Superior temporal gyrus (tissue), 1 donor: ENCODE measurements around the gene LPO.

ENCODE experiments used
- DNase-seq: peaks from one replicate; pipeline ENCODE4 v3.0.0-alpha.2; 2016; ENCODE audit errors: extremely low spot score

The LPO gene

DNA sequence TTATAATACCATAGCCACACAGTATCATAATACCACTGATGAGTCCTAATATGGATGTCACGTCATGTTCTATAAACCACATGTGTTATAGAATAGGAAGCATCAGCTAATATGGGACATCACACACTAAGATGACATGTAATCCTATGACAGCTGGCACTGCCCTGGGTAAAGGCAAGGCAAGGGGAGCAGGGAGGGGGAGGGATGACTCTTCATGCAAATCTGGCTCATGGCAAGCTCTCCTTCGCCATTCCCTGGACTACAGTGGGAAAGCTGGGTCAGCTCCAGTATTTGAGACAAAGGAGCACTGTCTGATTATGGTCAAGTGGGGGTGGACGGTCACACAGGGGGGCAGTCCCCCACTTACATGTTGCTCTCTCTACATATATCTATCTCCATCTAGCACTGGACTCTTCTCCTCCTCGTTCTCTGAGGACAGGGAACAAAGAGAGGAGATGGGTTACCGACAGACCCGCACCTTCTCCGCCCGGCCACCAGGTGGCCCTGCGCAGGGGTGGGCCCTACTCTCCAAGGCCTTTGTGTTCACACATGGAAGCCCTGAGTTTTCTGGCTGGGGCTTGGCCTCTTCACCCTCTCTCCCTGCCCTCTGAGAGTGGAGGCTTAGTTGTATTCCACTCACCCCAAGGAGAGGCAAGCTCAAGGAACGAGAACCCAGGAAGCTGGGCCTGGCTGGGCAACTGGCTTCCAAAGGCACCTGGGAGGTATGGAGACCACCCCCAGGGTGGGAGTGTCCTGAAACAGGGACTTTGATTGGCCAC, 65.8 kb downstream of the LPO start:
- DNase-seq, result peak; percentile 38

DNA sequence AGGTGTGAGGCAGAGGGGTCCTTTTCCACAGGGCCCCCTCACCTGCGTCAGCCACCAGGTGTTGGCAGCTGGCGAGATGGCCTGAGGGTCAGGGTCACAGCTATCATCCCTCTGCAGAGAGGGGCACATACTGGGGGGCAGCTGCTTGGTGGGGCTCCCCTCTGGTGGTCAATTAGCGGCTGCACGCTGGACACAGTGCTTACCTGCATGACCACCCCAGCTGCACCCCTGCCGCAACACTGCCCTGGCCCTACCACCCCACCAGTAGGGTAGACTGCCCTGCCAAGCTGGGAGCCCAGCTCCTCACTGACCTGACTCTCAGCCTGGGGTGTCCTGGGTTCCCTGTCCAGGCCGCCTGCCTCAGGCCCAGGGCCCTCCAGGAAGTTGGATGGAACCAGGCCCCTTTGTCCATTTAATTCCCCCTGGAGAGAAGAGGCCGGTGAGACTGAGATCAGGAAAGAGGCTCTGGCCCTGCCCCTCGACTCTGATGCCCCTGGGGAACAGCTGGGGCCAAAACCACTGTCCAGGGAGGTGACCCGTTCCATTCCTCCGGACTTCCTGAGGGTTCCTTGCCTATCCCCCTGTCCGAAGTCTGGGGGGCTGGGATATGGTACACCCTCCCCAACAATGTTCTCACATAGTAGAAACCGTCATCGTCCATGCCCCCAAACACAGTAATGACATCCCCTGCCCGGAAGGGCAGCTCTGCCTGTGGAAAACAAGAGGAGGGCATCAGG, 66.5 kb downstream of the LPO start:
- no peak for DNase-seq

DNA sequence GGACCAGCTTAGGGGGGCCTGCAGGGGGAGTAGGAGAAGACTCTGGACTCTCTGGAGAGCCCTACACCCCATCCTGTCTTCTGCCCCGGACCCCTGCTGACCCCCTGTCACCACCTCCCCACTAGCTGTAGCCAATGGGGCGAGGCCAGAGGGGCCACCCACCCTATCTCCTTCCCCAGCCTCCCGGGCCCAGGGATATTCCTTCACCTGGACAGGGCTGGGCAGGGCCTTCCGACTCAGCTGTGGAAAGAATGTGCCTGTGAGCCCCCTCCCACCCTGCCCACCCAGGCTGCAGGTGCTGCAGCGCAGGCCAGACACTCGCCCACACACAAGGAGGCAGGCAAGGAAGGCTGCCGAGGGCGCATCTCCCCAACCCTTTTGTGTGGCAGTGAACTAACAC, 67.2 kb downstream of the LPO start:
- no peak for DNase-seq

DNA sequence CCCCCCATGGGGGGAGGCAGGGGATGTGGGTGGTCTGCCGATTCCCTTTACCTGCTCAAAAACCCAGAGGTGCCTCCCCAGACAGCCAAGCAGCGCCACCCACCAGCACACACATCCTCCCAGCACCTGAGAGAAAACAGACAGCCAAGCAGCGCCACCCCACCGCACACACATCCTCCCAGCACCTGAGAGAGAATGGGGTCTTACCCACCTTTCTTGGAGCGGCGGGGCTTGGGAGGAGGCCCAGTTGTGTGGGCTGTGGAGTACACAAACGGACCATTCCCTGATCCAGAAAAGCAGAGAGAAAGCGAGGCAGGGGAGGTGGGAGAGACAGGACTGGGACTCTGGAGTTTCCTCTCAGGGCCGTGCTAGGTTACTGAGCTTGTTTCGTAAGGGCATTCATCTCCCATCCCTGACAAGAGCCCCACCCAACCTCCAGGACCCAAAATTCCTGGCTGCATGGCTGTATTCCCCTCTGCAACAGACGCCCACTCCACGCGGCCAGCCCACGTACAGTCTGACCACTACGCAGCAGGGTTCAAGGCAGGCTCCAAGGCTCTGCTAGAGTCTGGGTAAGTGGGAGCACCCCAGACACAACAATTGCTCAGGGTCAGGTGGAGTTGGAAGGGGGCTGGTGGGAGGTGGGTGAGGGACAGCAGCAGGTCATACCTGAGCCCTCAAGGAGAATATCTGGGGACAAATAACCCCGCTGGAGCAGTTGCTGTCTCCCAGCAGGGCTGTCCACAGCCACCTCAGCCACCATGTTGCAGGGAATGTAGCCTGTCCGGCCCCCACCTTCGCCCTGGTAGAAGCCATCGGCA, 68.0 kb downstream of the LPO start:
- DNase-seq, result no peak

DNA sequence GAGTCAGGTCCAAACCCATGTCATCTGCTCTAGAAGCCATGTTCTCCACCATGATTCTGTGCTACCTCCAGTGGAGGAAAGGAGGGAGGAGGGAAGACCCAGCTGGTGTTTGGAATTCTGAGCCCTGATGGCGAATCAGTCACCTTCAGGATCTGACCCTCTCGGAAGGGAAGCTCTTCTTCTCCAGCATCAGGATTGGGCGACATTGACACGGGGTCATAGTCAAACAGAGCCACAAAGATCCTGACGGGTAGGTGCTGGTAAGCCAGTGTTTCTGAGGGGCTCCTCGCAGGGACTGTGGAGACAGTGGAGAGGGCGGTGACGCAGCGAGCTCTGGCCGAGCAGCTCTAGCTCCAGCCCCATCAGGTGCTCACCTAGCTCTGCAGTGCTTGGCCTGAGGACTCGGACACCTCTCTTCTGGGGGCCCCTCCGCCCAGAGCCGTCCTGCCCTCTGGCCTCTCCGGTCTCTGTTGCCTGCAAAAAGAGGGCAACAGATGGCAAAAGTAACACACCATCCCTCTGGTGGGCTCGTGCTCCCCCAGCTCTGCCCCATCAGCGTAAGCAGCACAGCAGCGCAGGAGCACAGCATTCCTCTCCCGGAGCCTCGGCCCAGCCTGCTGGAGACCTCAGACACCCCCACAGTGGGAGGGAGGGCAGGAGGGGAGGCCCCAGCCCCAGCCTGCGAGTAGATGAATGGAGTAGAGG, 69.2 kb downstream of the LPO start:
- no peak for DNase-seq

DNA sequence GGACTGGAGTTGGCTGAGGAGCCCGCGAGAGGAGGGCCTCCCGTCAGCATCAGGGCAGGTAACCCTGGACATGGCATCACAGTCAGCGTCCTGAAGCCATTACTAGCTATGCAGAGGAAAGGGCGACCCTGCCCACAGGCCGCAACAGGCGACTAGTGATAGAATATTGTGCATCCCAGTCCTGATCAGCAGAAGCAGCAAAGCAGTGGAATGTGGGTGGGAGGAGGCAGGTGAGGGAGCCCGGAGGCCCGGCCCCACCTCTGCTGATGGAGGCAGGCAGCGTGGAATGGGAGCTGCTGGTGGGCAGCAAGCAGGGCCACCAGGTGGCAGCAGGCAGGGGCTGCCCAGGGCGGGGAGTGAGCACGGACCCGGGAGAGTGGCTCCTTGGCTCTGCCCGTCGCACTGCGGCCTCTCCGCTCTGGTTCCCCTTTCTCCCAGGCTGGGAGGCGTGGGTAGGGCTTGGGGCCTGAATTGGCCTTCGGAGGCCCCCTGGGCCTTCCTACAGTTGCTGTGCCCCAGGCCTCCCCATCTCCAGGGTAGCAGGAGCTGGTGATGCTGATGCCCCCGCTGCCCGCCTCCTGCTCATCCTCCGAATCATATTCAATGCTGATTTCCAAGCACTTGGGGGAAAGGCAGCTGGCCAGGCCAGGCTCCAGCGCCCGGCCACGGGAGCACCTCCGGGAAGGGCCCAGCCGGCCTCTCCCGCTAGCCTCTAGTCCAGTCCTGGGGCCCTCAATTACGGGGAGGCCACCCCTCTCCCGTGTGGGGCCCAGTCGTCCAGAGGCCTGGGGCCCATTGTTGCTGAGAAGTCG, 70.0 kb downstream of the LPO start:
- no peak for DNase-seq

DNA sequence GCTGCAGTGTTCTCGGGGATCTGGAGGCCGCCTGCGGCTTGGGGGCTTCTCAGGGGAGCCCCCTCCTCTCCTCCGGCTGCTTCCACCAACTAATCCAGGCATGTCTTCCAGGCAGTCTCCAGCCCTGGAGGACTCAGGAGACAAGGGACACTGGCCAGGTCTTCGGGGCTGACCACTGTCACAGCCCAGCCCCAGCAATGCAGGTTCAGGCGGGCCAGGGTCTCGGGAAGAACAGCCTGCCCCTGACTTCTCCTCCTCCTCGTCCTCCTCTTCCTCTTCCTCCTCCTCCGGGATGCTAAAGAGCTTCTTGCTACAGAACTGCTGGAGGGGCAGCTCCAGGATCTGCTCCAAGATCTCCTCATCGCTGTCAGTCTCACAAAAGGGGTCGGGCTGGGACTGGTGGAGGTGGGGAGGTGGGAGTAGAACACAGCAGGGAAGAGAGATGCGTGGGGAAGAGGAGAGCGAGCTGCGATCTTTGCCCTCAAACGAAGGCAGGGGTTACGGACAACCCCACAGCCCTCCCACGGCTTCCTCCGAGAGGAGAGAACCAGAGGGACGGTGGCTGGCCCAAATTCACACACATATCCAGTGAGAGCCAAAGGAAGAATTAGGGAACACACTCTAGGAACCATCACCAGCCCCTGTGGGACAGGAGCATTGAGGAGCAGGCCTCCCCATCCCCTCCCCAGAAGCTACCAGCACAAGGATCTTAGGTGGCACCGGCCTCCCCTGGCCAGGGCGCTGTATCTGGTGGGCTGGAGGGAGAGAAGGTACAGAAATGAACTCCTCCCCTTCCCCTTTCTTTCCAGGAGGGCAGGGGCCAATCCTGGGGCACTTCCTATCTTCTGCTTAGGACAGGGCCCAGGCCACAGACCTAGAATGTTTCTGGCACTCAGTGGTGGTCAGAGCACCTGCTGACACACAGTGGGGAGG, 70.9 kb downstream of the LPO start:
- no peak for DNase-seq

DNA sequence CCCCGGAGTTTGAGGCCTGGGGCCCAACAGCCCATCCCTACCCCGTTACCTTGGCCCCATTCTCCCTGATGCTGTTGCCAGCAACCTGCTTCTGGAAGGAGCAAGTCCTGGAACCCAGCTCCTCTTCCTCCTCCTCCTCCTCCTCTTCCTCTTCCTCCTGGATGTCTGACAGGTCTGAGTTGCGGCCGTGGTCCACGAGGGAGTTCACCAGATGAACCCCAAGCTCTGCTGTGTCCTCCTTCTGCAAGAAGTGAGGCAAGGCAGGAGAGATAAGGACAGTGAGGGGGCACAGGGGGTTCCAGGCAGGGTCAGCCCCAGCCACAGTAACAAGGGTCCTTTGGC, 71.5 kb downstream of the LPO start:
- DNase-seq, result no peak

DNA sequence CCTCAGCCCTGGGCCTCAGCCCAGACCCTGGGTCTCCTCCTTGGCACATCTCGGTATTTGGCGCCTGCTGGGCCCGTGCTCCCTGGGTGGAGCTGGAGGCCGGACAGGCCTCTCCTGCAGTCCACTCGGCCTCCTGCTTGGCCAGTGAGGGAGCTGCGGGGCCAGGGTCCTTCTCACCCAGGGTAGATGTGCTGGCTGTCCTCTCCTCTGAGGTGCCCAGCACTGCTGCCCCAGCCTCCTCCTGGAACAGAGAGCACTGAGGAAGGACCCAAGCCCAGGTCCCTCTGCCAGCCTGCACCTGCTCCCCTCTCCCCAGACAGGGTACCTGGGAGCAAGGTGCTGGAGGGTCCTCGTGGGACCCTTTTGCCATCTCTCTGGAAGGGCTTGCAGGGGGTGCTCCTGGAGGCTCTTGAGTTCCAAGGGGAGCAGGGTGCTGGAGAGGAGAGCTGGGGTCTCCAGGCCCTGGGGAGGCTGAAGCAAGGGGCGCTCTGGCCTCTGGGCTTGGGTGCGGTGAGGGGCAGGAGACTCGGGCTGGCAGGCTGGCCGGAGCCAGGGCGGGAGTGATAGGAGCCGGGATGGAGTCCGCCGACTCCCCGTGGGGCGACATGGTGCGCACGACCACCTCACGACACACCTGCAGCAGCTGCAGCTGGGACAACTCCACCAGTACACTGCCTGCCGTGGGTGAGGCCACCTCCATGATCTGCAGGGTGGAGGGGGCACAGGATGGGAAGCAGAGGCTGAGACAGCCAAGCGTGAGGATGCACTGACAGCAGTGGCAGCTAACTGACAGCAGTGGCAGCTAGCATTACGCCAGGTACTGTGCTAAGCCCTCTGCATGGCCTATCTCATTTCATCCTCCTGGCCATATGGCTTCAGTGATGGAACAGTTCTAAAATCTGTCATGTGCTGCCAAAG, 72.4 kb downstream of the LPO start:
- DNase-seq, result no peak

DNA sequence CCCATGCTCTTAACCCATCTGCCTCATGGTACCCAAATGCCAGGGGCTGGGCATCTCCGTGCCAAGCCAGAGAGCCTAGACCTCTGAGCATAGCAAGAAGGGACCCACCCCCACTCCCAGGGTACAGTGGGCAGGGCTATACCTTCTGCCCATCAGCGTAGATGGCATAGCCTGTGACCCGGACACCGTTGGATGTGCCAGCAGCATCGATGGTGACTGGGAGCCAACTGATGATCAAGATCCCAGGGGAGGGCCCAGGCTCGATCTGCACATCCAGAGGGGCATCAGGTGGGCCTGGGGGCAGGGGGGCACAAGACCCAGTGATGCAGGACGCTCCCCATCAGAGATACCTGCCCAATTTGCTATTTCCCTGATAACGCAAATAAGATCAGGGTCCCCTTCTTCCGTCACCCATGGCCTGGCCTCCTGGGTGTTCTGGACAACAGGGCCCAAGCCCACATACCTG, 73.1 kb downstream of the LPO start:
- DNase-seq, result no peak

DNA sequence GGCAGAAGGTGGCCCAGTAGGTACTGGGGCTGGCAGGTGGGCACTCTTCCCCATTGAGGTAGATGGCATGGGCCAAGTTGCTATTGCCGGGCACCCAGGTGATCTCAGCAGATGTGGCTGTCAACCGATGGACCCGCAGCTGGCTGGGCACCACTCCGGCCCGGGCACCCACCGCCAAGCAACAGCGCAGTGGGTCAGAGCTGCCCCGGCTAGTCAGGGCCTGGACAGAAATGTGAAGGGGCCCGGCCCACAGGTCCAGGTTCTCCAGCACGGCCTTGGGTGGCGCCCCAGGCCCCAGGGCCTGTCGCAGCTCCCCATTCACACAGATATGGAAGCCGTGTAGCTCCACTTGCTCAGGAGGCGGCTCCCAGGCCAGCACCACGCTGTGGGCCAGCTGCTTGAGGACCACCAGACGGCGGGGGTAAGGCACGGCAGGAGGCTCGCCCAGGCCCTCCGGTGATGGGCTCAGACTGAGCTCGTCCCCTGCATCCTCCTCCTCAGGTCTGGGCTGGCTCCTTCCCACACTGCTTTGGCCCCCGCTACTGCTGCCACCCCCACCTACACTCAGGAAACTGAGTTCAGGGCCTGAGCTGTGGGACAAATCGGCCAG, 73.7 kb downstream of the LPO start:
- DNase-seq, result no peak

DNA sequence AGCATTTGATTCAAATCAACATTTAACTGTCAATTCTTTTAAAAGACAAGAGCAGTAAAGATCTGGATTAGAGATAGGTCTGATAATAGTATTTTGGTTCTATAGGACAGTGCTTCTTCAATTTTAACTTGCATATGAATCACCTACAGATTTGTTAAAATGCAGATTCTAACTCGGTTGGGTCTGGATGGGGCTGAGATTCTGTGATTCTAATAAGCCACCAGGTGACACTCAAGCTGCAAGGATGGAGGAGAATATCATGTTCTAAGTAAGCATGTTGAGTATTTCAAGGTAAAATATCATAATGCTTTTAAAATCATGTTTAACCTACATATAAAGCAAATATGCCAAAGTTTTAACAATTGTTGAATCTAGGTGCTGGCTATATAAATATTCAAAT, 74.4 kb downstream of the LPO start:
- no peak for DNase-seq

DNA sequence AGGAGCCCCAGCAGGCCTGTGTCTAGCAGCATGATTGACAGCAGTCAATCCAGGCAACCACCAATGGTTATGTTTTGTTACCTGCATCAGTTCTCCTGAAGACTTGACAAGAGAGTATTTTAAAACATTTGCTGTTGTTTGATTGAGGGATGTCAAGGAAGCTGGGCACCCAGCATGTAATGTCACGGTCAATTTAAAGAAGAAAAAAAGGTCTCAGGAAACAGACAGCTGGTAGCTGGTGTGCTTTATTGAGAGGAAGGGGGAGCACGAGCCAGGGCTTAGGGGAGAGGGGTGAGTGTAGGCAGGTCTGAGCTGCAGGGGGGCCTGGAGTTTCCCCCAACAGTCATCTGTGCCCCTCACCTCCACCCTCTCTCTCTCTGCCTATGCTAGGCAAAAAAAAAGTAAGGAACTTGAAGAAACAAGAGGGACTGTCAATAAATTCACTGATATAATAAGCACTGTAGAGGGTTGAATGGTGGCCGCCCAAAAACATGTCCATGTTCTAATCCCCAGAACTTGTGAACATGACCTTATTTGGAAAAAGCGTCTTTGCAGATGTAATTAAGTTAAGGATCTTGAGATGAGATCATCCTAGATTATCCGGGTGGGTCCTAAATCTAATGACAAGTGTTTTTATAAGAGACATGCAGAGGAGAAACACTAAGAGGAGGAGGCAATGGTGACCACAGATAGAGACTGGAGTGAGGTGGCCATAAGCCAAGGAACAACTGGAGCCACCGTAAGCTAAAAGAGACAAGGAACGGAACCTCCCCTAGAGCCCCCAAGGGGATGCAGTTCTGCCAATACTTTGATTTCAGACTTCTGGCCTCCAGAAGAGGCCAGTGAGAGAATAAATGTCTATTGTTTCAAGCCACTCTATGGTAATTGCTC, 75.7 kb downstream of the LPO start:
- no peak for DNase-seq

DNA sequence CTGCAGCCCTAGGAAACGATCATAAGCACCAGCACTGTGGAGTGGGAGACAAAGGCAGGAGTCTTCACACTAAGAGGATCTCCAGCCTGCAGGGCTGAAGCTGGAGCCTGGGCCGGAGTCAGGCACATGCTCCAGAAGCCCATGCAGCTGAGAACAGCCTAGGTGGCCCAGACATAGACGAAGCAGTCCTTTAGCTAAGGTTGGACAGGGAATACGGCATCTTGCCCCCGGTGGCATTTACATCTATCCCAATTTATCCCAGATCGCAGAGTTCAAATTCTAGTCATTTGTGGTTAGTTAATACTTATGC, 76.3 kb downstream of the LPO start:
- DNase-seq, result no peak

DNA sequence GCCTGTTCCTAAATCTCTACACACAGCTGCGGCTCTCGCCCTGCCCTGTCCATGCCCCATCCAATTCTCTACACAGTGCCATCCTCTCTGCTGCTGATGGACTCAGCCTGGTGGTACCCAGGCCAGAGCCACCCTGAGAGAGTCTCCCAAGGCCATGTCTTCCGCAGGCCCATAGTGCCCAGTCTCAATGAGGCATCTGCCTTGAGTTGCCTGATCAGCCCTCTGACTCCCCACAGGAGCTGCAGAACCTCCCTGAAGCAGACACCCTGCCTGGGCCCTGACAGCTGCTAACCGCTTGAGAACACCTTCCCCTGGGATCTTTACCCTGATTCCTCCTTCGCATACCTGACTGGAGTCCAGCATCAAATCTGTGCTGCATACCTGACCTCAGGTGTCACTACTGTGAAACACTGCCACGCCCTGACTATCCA, 76.9 kb downstream of the LPO start:
- DNase-seq, result no peak

DNA sequence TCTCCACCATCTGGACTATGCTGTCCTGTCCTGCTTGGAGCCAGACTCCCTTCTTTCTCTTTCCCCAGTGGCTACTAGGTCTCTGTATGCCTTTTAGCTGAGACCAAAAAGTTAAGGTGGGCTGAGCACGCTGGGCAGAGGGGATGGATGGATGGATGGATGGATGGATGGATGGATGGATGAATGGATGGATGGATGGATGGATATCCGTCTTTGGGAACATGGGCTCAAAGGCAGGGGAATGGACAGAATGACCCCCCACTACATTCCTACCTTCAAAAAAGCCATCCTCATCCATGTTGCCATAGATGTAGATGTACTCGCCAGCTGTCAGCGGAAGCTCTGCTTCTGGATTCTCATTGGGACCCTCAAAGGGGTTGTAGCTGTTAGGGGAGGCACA, 77.4 kb downstream of the LPO start:
- no peak for DNase-seq

DNA sequence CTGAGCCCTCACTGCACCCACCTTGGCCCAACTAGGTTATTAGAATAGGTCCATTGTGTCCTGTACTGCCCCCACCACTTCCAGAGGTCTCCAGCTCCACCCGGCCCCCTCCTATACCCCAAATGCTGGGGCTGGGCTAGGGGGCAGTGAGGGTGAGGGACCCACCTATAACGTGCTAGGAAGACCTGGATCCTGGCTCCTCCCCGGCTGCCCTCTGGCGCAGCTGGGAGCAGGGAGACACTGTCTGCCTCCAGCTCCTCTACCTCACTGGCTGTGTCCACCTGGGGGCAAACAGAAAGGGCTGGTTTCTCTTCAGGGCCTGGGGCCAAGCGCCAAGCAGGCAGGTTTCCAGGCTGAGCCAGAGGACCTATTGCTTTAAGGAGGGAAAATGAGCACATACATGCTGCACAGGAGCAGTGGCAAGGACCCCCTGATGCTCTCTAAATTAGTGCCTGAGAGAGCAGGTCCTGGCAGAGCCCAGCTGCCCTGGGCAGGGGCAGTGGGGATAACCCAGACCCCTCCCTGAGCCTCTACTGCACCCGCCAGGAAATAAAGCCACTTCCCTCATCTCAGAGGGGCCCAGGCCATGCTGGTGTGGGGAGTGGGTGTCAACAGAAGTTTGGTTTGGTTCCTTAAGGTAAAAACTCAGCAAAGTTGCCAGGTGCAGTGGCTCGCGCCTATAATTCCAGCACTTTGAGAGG, 78.0 kb downstream of the LPO start:
- DNase-seq, result no peak
